Activated CD4-positive, alpha-beta T cell treated with anti-CD3 and anti-CD28 coated beads, Interleukin-2, Interleukin-6, amounts not matched to agents 100 ng/mL and 50 ng/mL, durations not matched to agents 16 hours and 8 hours (primary cell): ENCODE measurements around the gene CNN1.
"Not testable (repeated sequence)": the region's sequence is repeated elsewhere in the genome, so short reads cannot be mapped to it uniquely, and the experiment has no call there.

Experiments
- DNase-seq: peaks from one replicate; pipeline ENCODE4 v3.0.0-alpha.2; 2020

The CNN1 gene

GRCh38 chr19:11534948-11535347, 3.7 kb upstream of the CNN1 start:
- no peak for DNase-seq

GRCh38 chr19:11535792-11536595, 2.7 kb upstream of the CNN1 start:
- DNase-seq, result peak; percentile 92

GRCh38 chr19:11539495-11540365, 1.1 kb downstream of the CNN1 start:
- no peak for DNase-seq

GRCh38 chr19:11540645-11541044, 2.0 kb downstream of the CNN1 start:
- no peak for DNase-seq

DNA sequence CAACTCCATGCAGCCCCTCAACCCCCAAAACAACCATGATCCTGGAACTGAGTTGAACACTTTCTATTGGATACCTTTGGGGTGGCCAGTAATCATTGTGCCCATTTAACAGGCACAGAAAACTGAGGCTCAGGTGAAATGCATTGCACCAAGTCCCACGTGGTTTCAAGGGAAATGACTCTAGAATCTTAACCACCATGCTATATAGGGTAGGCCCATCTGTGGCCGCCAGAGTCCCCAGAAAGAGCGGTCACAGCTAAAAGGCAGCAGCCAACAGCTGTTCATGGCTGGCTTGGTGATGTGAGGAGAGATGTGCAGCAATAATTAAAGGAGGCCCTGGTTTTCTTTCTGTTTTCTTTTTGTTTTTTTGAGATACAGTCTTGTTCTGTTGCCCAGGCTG, 2.6 kb downstream of the CNN1 start:
- no peak for DNase-seq

GRCh38 chr19:11547929-11548700, 9.5 kb downstream of the CNN1 start:
- no peak for DNase-seq

- DNase-seq, result no peak
These were observed 10.8 kb downstream of the CNN1 start for GRCh38 chr19:11549386-11549953.

DNA sequence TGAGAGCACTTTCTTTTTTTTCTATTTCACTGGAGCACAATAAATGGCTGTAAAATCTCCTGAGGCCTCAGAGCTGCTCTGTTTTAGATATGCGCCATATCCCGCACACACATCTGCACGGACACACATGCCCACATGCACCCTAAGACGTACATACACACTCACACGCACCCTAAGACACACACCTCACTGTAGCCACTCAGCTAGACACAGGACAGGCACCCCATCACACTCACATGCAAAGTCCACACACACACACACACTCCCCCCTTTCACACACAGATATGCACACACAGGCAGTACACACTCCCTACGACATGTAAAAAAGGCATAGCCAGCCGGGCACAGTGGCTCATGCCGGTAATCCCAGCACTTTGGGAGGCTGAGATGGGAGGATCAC, 11.6 kb downstream of the CNN1 start:
- no peak for DNase-seq

DNA sequence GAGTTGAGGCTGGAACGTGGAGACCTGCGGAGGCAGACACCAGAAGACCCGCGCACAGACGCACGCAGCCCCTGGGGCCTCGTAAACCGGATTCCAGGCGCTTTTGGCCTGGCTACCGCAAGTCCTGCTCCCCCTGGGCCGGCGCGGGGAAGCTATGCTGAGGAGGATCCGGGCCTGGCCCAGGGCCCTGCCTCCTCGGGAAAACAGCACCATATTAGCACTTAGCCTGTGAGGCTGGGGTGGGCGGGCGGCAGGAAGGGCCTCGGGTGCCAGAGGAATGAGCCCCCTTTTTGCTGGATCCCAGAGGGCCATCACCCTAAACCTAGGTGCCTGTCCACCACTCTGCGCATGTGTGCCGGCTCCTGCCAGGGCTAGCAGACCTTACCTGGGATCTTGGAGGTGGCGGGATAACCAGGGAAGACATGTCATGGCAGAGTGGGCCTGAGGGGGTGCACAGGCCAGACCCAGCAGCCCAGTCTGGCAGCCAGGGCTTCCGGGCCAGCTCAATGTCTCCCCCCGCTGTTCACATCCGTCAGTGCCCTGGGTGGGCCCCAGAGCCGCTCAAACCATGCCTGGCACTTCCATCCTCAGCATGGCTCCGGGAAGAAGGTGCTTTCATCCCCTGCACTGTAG, 13.1 kb downstream of the CNN1 start:
- DNase-seq, result no peak

- no peak for DNase-seq
These were observed 14.2 kb downstream of the CNN1 start for GRCh38 chr19:11552666-11553372.

DNA sequence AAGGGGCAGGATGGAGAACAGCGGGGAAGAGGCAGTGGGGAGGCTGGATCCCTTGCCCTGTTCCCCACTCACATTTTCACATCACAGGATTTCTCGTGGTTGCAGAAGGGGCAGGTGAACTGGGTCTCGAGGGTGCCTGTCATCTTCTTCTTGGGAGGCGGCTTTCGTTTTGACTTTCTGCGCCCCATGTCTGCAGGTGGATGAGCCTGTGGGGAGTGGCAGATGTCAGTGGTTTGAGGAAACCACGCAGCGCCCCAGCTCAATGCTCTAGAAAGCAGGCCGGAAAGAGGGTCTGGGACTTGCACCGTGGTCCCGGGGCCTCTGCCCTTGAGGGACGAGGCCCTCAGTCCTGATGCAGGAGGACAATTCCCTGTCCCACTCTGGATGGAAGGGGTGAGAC, 15.5 kb downstream of the CNN1 start:
- DNase-seq, result peak; percentile 50

DNA sequence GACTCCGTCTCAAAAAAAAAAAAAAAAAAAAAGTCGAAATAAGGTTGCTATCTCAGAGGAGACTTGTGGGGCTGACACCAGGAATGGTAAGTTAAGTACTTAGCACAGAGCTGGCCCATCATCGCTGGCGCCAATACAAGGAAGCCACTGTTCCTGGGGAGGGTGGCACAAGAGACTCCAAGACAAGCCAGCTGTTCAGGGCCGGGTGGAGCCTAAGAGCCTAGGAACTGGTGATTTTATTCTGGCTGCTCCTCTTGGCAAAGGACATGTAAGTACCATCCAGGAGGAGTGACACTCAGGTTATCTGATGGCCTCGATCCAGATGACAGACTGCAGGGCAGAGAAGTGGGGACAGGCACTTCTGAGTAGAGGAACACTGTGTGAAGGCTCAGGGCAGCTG, 16.6 kb downstream of the CNN1 start:
- DNase-seq, result no peak

DNA sequence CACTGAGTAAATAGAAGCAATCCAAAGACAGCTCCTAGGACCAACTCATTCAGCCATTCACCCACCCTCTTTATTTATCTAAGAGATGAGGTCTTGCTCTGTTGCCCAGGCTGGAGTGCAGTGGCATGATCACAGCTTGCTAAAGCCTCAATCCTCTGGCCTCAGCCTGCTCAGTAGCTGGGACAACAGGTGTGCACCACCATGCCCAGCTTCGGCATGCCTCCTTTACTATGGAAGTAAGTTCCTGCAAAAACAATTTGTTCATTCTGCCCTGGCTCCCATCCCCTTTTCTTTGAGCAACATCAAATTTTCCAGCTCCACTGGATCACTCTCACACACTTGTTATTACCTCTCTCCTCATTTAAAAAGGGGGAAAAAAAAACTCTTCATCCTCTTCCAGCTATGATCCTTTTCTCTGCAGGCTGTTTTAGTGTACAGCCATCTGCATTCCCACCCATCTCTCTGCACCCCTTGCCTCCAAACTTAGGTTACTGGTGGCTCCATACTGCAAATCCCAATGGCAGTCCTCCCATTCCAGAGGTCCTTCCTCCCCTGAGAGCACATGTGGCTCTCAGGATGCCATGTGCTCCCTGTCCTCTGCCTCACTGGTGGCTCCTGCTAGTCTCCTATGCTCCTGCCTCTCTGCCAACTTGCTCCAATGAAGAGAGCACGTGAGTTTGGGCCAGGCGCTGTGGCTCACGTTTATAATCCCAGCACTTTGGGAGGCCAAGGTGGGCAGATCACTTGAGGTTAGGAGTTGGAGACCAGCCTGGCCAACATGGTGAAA, 18.2 kb downstream of the CNN1 start:
- DNase-seq, result no peak

- DNase-seq, result peak; percentile 99
These were observed 20.5 kb downstream of the CNN1 start, which contains the start of gene ELOF1 for GRCh38 chr19:11558881-11559828. ELOF1 (minus strand) TSS chr19:11559230; CDS start chr19:11554347, 4,883 bp downstream.

GRCh38 chr19:11560404-11561051, 21.9 kb downstream of the CNN1 start:
- peak; percentile 90 for DNase-seq

- no peak for DNase-seq
These were observed 24.9 kb downstream of the CNN1 start for GRCh38 chr19:11563532-11563931.

GRCh38 chr19:11564082-11564807, 25.6 kb downstream of the CNN1 start:
- DNase-seq, result not testable (repeated sequence)

- not testable (repeated sequence) for DNase-seq
These were observed 27.0 kb downstream of the CNN1 start for GRCh38 chr19:11565649-11565980.
